Measurements from ENCODE around the gene RAB11FIP3.

The RAB11FIP3 gene

DNA sequence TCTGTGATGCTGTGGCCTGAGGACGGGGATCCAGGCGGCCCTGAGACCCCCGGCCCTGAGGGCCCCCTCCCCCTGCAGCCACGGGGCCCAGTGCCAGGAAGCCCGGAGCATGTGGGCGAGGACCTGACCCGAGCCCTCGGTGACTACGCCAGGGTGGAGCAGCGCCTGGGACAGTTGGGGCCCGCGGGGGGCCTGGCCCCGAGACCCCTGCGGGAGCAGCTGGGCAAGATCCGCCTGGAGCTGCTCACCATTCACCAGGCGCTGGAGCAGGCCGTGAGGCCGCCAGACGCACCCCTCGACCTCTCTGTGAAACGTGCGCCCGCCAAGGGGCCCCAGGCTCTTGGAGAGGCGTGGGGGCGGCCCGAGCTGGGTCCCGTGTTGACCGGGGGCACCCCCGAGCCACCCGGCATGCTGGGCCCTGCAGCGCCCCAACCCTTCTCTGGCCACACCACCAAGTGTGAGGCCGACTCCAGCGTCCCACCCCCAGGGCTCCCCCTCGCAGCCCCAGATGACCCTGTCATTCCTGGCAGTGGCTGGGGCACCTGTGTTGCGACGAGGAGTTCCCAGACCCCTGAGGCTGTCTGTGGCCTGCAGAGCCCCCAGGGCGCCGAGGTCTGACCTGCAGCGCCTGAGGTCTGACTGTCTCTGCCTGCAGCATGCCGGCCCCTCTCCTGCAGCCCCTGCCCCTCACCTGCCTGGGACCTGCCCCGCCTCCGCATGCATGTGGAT, 139.4 kb downstream of the RAB11FIP3 start:
- Histone ChIP-seq H3F3A (ENCODE audit: insufficient read depth, low read length) (peaks cover 6% of the 10 kb centered on the region), H3K9me3 (replicated peaks; ENCODE audit: insufficient read depth, low read length) (no peaks in the 10 kb centered on the region), H4K20me1 (ENCODE audit: insufficient read depth, low read length) (no peaks in the 10 kb centered on the region), H3K4me1 (ENCODE audit: low read length) (peaks cover 19% of the 10 kb centered on the region), H3K27ac (ENCODE audit: low read length) (no peak overlapping the region), H3K79me2 (ENCODE audit: low read length) (peaks cover 9% of the 10 kb centered on the region; the same call in 1 of the 2 replicates), H3K4me3 (ENCODE audit: low read length) (no peak overlapping the region), H3K36me3 (replicated peaks; ENCODE audit: insufficient read depth, low read length) (no peaks in the 10 kb centered on the region), H2AFZ (ENCODE audit: low read length) (no peak overlapping the region), H3K27me3 (replicated peaks; ENCODE audit: insufficient read depth, low read length) (peaks cover 23% of the 10 kb centered on the region), H3K4me2 (ENCODE audit: low read depth, low read length) (no peak overlapping the region), H3K9me2 (replicated peaks; ENCODE audit: insufficient read depth, low read length) (no peaks in the 10 kb centered on the region), H3K9ac (ENCODE audit: low read length) (no peak overlapping the region)
- DNase-seq = no peak
- TF ChIP-seq CTCF (IDR thresholded peaks at IDR 0.05; ENCODE audit: low read length) = no peak
- no peak for TF ChIP-seq EZH2 (optimal IDR thresholded peaks at IDR 0.05; ENCODE audit: low read depth, low read length)
- no peak for TF ChIP-seq EZH2phosphoT487 (IDR thresholded peaks at IDR 0.05; ENCODE audit: low read length)

DNA sequence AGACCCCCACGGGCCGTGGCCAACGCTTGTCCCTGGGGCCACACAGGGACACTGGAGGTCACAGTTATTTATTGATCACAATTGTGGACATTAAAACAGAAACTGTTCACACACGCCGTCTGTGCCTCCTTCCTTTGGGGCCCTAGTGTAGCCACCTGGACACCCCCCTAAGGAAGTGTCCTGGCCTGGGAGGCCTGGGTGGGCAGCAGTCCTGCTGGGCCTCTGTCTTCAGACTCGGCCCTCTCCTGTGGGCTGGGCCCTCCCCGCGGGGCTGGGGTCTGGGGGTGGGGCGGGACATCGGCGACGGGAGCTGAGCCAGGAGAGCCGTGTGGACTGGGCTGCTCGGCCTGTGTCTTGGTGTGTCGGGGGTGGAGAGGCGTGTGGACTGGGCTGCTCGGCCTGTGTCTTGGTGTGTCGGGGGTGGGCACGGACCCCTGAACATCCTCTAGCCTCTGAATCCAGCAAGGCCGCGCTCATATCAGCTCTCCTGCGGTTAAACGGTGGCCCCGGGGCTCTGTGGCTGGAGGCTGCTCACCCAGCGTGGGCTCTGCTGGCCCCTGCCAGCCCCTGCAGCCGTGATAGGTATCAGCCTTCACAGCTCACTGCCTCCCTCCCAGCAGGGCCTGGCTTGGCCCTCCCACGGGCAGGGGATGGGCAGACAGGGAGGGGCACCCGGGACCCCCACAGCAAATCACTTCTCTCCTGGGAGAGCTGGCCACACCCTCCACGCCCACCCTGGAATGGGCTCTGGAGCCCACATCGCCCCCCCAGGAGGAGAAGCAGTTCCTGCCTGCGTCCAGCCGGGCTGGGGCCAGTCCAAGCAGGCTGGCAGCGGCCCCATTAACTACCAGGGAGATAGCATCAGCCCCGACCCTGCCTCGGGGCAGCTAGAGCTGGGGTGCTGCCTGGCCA, 140.2 kb downstream of the RAB11FIP3 start:
- H3K9me2 ChIP-seq (replicated peaks; ENCODE audit: insufficient read depth, low read length) = no peaks in the 10 kb centered on the region
- peaks cover 16% of the 10 kb centered on the region for H3K79me2 ChIP-seq (ENCODE audit: low read length)
- no peak for TF ChIP-seq CTCF (IDR thresholded peaks at IDR 0.05; ENCODE audit: low read length)
- no peak for TF ChIP-seq EZH2 (optimal IDR thresholded peaks at IDR 0.05; ENCODE audit: low read depth, low read length)
- TF ChIP-seq EZH2phosphoT487 (IDR thresholded peaks at IDR 0.05; ENCODE audit: low read length) = no peak
- H3K9me3 ChIP-seq (replicated peaks; ENCODE audit: insufficient read depth, low read length) = no peaks in the 10 kb centered on the region
- DNase-seq = no peak
- H3K4me3 ChIP-seq (ENCODE audit: low read length) = no peak overlapping the region
- H2AFZ ChIP-seq (ENCODE audit: low read length) = peak overlapping the region; percentile 90
- peaks cover 23% of the 10 kb centered on the region for H3K27me3 ChIP-seq (replicated peaks; ENCODE audit: insufficient read depth, low read length)
- H3K4me2 ChIP-seq (ENCODE audit: low read depth, low read length) = peak overlapping the region; percentile 88; the same call in 1 of the 2 replicates
- H4K20me1 ChIP-seq (ENCODE audit: insufficient read depth, low read length) = no peaks in the 10 kb centered on the region
- peaks cover 19% of the 10 kb centered on the region for H3K4me1 ChIP-seq (ENCODE audit: low read length)
- H3K9ac ChIP-seq (ENCODE audit: low read length) = no peak overlapping the region
- H3F3A ChIP-seq (ENCODE audit: insufficient read depth, low read length) = peaks cover 6% of the 10 kb centered on the region
- H3K27ac ChIP-seq (ENCODE audit: low read length) = no peak overlapping the region
- H3K36me3 ChIP-seq (replicated peaks; ENCODE audit: insufficient read depth, low read length) = no peaks in the 10 kb centered on the region

DNA sequence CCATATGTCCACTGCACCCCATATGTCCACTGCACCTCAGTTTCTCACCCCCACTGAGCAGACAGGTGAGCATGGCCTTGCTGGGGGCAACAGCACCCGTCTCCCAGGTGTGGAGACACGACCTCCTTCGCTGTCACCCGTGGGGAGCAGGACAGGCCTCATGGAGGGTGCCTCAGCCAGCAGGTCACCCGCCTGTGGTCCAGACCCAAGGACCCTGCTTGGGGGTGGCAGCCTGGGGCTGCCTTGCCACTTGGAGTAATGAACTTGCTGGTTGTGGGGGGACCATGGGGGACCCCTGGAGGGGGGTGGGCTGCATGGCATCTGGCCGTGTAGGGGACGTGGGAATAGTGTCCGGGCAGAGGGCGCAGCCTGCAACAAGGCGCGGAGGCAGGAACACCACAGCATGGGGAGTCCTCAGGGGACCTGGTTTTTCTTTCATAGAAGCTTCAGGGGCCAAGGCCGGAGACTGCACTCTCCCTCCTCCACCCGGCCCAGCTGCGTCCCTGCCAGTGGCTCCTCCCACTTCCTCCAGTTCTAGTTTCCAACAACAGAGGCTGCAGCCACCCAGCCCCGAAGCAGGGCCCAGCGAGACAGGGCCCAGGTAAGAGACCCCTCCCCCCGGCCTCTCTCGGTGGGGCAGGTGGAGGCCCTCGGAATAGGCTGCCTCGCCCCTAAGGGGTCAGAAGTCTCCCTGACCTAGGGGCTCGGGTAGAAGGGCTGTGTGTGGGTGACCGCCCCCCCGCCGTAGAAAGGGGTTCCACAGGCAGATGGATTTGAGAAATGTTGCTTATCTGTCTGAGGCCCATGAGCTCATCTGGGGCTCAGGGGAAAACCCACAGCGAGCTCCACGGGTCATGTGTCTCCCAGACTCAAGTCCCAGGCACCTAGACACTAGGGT, 141.3 kb downstream of the RAB11FIP3 start, which contains the start of gene NHLRC4:
NHLRC4 (plus strand) TSS at position 531 of the 898 bp plus-strand sequence. CDS start 1,043 bp downstream, outside the sequence.
- Histone ChIP-seq H3K4me2 (ENCODE audit: low read depth, low read length) (peak within 1 kb of the TSS; percentile 88), H3K9ac (ENCODE audit: low read length) (peak within 1 kb of the TSS; percentile 66), H2AFZ (ENCODE audit: low read length) (peak within 1 kb of the TSS; percentile 90), H3K4me3 (ENCODE audit: low read length) (peak within 1 kb of the TSS; percentile 52), H3F3A (ENCODE audit: insufficient read depth, low read length) (peaks cover 6% of the 10 kb centered on the region), H3K9me2 (replicated peaks; ENCODE audit: insufficient read depth, low read length) (no peaks in the 10 kb centered on the region), H3K9me3 (replicated peaks; ENCODE audit: insufficient read depth, low read length) (no peaks in the 10 kb centered on the region), H3K27me3 (replicated peaks; ENCODE audit: insufficient read depth, low read length) (peaks cover 13% of the 10 kb centered on the region), H3K79me2 (ENCODE audit: low read length) (peaks cover 25% of the 10 kb centered on the region), H3K4me1 (ENCODE audit: low read length) (peaks cover 19% of the 10 kb centered on the region), H3K36me3 (replicated peaks; ENCODE audit: insufficient read depth, low read length) (no peaks in the 10 kb centered on the region), H3K27ac (ENCODE audit: low read length) (peak within 1 kb of the TSS; percentile 70), H4K20me1 (ENCODE audit: insufficient read depth, low read length) (no peaks in the 10 kb centered on the region)
- DNase-seq = peak; percentile 87
- no peak for TF ChIP-seq EZH2phosphoT487 (IDR thresholded peaks at IDR 0.05; ENCODE audit: low read length)
- TF ChIP-seq EZH2 (optimal IDR thresholded peaks at IDR 0.05; ENCODE audit: low read depth, low read length) = no peak
- TF ChIP-seq CTCF (IDR thresholded peaks at IDR 0.05; ENCODE audit: low read length) = no peak
